Tibial artery (tissue), 4 donors: ENCODE measurements around the gene KLHDC7B.

ENCODE experiments used
- DNase-seq, 2 donors: peaks; one replicate each; pipeline ENCODE4 v3.0.0-alpha.2; 2019
- H3K27ac ChIP-seq, 2 donors: fragments of 200-600 bp; sonication (generic) in 1 of 2; 1 replicate in 1 of 2; 2 replicates in 1 of 2; pipeline ENCODE4 v1.5.1; 2018 to 2019; ENCODE audit warnings: mild to moderate bottlenecking in 1 of 2
- H3K27me3 ChIP-seq, 2 donors: fragments of 200-600 bp; sonication (generic) in 1 of 2; one replicate each; pipeline versions ENCODE4 v1.5.1 to v1.6.0; 2016 to 2019
- H3K36me3 ChIP-seq, 3 donors: fragments of 200-600 bp; sonication (generic) in 2 of 3; one replicate each; pipeline ENCODE4 v1.5.1; 2016 to 2019; ENCODE audit warnings: mild to moderate bottlenecking in 2 of 3
- H3K4me1 ChIP-seq, 4 donors: fragments of 200-600 bp; sonication (generic) in 2 of 4; 1 replicate in 3 of 4; 2 replicates in 1 of 4; pipeline ENCODE4 v1.5.1; 2016 to 2019
- H3K4me3 ChIP-seq, 2 donors: fragments of 200-600 bp; sonication (generic) in 1 of 2; 1 replicate in 1 of 2; 2 replicates in 1 of 2; pipeline ENCODE4 v1.5.1; 2018 to 2019; ENCODE audit warnings: mild to moderate bottlenecking in 2 of 2
- H3K9me3 ChIP-seq, 3 donors: fragments of 200-600 bp; sonication (generic) in 1 of 3; one replicate each; pipeline ENCODE4 v1.5.1; 2016 to 2019
- CTCF ChIP-seq, 2 experiments: fragments of 200-600 bp in 1 of 2; fragments of 450-650 bp in 1 of 2; IDR thresholded peaks; one replicate each; pipeline ENCODE4 v1.5.1; 2017 to 2019; ENCODE audit warnings: antibody characterized with exemption in 2 of 2, mild to moderate bottlenecking in 1 of 2, moderate library complexity in 1 of 2
- intact Hi-C: fragments of 100-400 bp; cut with DNase I; formaldehyde crosslinking; loops from one replicate; pipeline ENCODE4 v1.15.0; 2023; ENCODE audit warnings: low total_unique reads

Gene KLHDC7B

DNA sequence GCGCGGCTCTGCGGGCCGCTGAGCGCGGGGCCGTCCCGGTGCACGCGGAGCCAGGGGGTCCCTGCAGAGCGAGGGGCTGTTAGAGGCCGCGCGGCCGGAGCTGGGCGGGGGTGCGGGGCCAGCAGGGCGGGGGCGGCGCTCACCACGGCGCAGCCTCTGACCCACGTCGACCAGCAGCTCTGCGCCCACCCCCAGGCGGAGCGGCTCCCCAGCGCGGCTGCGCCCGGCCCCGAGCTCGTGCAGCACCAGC lies 19.9 kb upstream of the KLHDC7B start:
- Histone ChIP-seq H3K4me3 (peak overlapping the region; percentile 65 to 77), H3K27me3 (peaks cover 0 to 19% of the 10 kb centered on the region in 2 donors), H3K4me1 (peaks cover 0 to 47% (median 30%) of the 10 kb centered on the region in 4 donors), H3K27ac (peak overlapping the region; percentile 86 to 87), H3K36me3 (peaks cover 18 to 34% (median 28%) of the 10 kb centered on the region in 3 donors), H3K9me3 (no peaks in the 10 kb centered on the region)
- no peak for DNase-seq
- intact Hi-C loops: loop anchor here (2.0 to 5.0 kb wide), 2 partner anchors 17 to 57 kb away; partner anchors contain the start of genes CHKB and NCAPH2
- TF ChIP-seq CTCF (IDR thresholded peaks at IDR 0.05): no peak

DNA sequence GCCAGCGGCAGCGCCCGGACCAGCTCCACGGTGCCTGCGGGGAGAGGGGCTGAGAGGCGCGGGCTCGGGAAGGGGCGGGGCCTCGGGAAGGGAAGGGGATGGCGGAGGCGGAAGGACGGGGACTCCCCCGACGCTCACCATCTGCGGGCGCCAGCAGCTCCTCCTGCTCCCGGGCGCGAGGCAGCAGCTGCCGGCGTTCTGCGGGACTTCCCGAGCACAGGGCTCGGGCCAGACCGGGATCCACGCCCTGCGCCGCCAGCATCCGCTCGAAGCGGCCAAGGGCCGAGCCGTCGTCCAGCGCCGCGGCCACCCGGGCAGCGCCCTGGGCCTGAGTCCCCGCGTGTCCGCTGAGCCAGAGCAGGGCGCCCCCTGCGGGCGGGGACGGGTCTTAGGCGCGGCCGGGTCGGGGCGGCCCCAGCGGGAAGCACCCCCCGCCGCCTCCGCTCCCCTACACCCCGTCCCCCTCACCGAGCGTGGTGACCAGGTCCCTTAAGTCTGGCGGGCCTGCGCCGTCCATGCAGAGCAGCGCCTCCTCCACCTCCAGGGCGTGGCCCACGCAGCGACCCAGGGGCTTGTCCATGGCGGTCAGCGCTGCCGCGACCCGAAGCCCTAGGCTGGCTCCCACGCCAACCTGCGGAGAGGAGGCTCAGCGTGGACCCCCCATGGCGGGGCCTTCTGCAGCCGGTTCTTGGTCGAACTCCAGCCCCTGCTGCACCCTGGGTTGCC lies 19.4 kb upstream of the KLHDC7B start:
- DNase-seq: peak; percentile 70 to 89
- Histone ChIP-seq H3K27me3 (peaks cover 0 to 24% of the 10 kb centered on the region in 2 donors), H3K4me1 (peaks cover 0 to 52% (median 35%) of the 10 kb centered on the region in 4 donors), H3K4me3 (peak overlapping the region; percentile 65 to 77), H3K27ac (peak overlapping the region; percentile 86 to 87), H3K36me3 (peaks cover 18 to 29% (median 23%) of the 10 kb centered on the region in 3 donors), H3K9me3 (no peaks in the 10 kb centered on the region)
- TF ChIP-seq CTCF (IDR thresholded peaks at IDR 0.05): peak; percentile 37 to 46
- intact Hi-C loops: loop anchor here (5.0 kb wide), 1 partner anchor 56 kb away; the partner anchor contains the start of gene CHKB

DNA sequence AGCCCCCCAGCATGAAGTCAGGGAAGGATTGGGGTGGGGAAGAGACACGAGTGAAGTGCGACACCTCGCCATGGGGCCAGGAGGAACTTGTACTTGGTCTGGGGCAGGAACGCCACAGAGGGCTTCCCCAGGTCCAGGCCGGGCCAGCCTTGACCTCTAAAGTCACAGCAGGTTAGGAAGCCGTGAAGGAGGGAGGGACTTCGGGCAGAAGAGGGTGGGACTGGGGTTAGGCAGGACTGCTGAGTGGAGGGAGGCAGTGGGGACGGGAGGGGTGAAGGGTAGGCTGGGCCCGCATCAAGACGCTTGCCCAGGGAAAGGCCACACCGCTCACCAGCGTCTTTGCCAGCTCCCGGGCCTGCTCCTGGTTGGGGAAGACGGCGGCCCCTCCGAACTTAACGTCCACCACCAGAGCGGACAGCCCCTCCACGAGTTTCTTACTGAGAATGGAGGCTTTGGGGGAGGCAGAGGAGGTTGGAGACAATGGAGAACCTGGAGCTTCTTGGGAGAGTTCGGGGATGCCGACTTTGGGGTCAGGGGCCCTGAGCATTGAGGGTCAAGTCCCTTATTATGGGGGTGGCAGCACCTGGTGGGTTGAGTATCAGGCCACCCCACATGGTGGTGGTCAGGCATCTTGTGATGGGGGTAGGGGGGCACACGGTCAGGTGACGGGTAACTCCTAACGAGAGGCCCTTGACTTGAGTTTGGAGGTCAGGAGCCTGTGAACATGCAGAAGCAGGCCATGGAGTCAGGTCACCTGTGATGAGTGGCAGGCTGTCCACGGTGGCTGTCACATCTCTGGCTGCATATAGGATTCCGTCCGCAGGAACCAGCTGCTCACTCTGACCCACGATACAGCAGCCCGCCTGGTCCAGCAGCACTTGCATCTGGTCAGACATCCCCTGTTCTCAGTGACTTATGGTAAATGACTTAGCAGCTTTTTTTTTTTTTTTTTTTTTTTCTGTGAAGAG lies 18.6 kb upstream of the KLHDC7B start:
- Histone ChIP-seq H3K27me3 (peaks cover 6 to 32% of the 10 kb centered on the region in 2 donors), H3K9me3 (no peaks in the 10 kb centered on the region), H3K4me1 (peaks cover 0 to 60% (median 43%) of the 10 kb centered on the region in 4 donors), H3K27ac (peak overlapping the region; percentile 86 to 87), H3K4me3 (peak overlapping the region; percentile 65 to 77), H3K36me3 (peaks cover 13 to 21% (median 16%) of the 10 kb centered on the region in 3 donors)
- TF ChIP-seq CTCF (IDR thresholded peaks at IDR 0.05): no peak
- peak; percentile 66 to 81 for DNase-seq
- intact Hi-C loops: loop anchor here (5.0 kb wide), 1 partner anchor 55 kb away; the partner anchor contains the start of gene CHKB

DNA sequence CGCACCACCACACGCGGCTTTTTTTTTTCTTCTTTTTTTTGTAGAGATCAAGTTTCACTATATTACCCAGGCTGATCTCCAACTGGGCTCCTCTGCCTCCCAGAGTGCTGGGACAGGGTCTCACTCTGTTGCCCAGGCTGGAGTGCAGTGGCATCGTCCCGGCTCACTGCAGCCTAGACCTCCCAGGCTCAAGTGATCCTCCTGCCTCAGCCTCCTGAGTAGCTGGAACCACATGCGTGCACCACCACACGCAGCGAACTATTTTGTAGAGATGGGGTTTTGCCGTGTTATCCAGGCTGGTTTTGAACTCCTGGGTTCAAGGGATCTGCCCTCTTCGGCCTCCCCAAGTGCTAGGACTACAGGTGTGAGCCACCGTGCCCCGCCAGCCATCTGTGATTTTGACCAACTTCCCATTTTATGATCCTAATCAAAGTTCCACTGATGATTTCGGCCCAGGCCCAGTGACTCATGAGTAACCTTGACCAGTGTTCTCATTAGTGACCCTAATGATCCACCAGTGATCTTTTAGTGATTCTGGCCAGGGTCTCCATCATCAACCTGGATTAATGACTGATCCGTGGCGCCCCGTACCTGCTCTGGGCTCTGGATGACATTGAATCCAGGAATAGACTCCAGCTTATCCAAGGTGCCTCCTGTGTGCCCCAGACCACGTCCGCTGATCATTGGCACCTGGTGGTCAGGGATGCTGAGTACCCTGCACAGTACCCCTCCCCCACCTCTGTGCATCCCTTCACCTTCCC lies 17.6 kb upstream of the KLHDC7B start:
- no peak overlapping the region for H3K4me3 ChIP-seq
- H3K9me3 ChIP-seq: no peaks in the 10 kb centered on the region
- H3K27ac ChIP-seq: no peak overlapping the region
- peaks cover 6 to 42% of the 10 kb centered on the region in 2 donors for H3K27me3 ChIP-seq
- H3K36me3 ChIP-seq: peaks cover 3 to 11% (median 6%) of the 10 kb centered on the region in 3 donors
- intact Hi-C loops: loop anchor here (5.0 kb wide), 1 partner anchor 54 kb away; the partner anchor contains the start of gene CHKB
- peaks cover 0 to 65% (median 48%) of the 10 kb centered on the region in 4 donors for H3K4me1 ChIP-seq
- TF ChIP-seq CTCF (IDR thresholded peaks at IDR 0.05): no peak
- no peak for DNase-seq
